Mucosa of rectum (tissue), 2 donors: ENCODE results near the gene WDFY3.

Experiments used
- H3K27ac ChIP-seq, 2 donors: one replicate each; pipeline ENCODE4 v1.7.0; 2013; ENCODE audit warnings: inconsistent platforms in 2 of 2, low read depth in 2 of 2, low read length in 2 of 2
- H3K27me3 ChIP-seq, 2 donors: one replicate each; pipeline ENCODE4 v1.7.0; 2013; ENCODE audit warnings: low read length in 2 of 2; ENCODE audit not compliant: control insufficient read depth in 2 of 2, insufficient read depth in 2 of 2
- H3K36me3 ChIP-seq, 2 donors: one replicate each; pipeline ENCODE4 v1.7.0; 2013; ENCODE audit warnings: low read length in 2 of 2; ENCODE audit not compliant: control insufficient read depth in 2 of 2, insufficient read depth in 2 of 2
- H3K4me1 ChIP-seq, 2 donors: one replicate each; pipeline ENCODE4 v1.7.0; 2013; ENCODE audit warnings: low read length in 2 of 2, mild to moderate bottlenecking in 1 of 2; ENCODE audit not compliant: control insufficient read depth in 2 of 2, insufficient read depth in 2 of 2
- H3K4me3 ChIP-seq, 2 donors: one replicate each; pipeline ENCODE4 v1.7.0; 2013; ENCODE audit warnings: low read length in 2 of 2
- H3K9ac ChIP-seq, 2 donors: one replicate each; pipeline ENCODE4 v1.7.0; 2013; ENCODE audit warnings: low read length in 2 of 2, low read depth in 1 of 2, mild to moderate bottlenecking in 1 of 2
- H3K9me3 ChIP-seq, 2 donors: one replicate each; pipeline ENCODE4 v1.7.0; 2013; ENCODE audit warnings: low read length in 2 of 2; ENCODE audit not compliant: control insufficient read depth in 2 of 2
- donor health status: healthy.
- donor health status: Normal muscosa, but diverticular disease.

WDFY3 gene

DNA sequence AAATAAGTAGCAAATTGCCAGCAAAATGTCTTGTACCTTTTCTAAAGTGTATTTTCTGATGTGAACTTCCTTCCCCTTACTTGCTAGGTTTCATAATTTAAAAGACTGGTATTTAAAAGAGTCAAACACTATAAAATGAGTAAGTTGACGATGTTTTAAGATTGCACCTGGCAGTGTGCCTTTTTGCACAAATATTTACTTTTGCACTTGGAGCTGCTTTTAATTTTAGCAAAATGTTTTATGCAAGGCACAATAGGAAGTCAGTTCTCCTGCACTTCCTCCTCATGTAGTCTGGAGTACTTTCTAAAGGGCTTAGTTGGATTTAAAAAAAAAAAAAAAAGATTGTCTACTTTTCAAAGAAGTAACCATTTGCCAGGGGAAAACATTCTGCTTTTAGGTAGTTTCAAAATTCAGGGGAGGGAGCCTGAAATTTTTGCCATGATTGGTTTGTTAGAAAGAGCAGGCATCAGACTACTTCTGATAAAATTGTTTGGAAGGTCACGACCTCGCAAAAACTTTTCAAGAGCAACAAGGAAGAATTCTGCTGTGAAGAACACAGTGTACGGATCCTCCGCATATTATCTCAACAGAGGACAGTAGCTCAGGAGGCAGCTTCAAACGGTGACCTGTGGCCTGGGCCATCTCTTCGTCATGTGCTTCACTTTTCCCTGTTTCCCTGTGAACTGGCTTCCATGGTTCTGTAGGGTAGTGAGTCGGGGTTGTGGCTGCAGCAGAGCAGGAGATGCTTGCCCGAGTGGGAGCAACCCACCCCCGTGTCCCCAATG is 317.4 kb downstream of the WDFY3 start:
- Histone ChIP-seq H3K4me3 (no peak overlapping the region), H3K4me1 (peaks cover 5 to 20% of the 10 kb centered on the region in 2 donors), H3K36me3 (peaks cover 0 to 4% of the 10 kb centered on the region in 2 donors), H3K27ac (peak overlapping the region; percentile 65 to 79), H3K9ac (peak overlapping the region in 1 of 2 donors; percentile 23), H3K27me3 (no peaks in the 10 kb centered on the region), H3K9me3 (no peaks in the 10 kb centered on the region)

DNA sequence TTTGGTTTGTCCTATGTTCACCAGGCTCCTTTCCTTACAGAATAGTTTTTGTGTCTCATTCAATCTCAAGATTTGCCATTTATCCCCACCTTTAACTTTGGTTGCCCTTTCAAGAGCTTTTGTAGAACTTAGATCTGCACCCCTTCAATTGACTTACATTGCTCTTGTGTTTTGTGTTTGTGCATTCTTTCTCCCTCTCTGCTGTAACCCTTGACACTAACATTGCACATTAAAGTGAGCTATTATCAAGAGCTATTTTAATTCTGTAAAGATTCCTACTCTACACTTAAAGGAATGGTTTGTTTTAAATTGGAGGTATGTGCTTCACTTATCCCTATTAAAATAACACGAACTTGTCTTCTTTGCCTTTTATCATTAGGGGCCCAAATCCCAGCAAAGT is 318.3 kb downstream of the WDFY3 start:
- Histone ChIP-seq H3K9me3 (no peaks in the 10 kb centered on the region), H3K4me3 (no peak overlapping the region), H3K27ac (peak overlapping the region; percentile 46 to 69), H3K27me3 (no peaks in the 10 kb centered on the region), H3K9ac (peak overlapping the region in 1 of 2 donors; percentile 9), H3K36me3 (peaks cover 0 to 7% of the 10 kb centered on the region in 2 donors), H3K4me1 (peaks cover 5 to 20% of the 10 kb centered on the region in 2 donors)

DNA sequence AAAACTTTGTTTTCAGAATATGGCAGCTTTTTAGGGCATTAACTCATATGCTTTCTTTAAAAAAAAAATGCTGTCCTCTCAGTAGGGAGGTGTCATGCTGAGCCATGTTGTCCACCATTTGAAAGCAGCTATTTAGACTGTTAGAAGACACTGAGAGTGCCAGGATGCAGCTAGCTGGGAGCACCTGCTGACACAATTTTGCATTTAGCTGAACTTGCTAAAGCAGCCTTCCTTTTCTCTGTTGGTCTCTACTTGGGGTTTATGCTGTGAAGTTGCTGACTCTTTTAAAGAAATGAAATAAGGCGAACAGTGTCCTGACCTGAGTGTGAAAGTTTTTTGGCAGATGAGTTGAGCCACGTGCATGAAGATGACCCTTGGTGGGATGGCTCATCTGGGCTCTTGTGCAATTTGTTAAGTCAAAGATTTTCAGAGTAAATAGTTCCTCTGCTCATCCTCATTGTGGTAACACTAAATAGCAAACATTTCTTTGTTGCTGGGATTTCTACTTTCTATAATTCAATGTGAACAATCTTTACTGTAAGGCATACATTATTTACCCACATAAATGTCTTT is 319.1 kb downstream of the WDFY3 start:
- Histone ChIP-seq H3K36me3 (peaks cover 0 to 8% of the 10 kb centered on the region in 2 donors), H3K27me3 (no peaks in the 10 kb centered on the region), H3K27ac (no peak overlapping the region)

DNA sequence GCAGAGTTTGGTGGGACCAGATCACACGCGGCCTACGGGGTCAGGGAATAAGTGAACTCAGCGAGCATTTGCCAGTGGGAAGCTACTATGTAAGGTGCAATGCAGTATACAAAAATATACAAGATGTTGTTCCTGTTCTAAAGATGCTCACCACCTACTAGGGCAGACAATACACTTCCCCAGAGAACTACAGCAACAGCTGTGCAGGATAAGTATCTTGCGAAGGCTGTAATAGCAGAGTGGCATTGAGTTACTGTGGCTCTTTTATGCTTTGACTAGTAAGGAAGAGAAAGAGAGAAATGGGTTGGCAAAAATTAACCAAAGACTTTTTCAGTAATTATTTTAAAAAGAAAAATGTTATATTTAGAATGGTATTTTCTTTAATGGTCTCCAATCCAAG is 322.4 kb downstream of the WDFY3 start:
- H3K27me3 ChIP-seq, result no peaks in the 10 kb centered on the region
- no peak overlapping the region for H3K9ac ChIP-seq
- H3K36me3 ChIP-seq, result peaks cover 5 to 15% of the 10 kb centered on the region in 2 donors
- H3K27ac ChIP-seq, result no peak overlapping the region
- H3K4me1 ChIP-seq, result peaks cover 0 to 13% of the 10 kb centered on the region in 2 donors
- H3K4me3 ChIP-seq, result no peak overlapping the region
- H3K9me3 ChIP-seq, result no peaks in the 10 kb centered on the region

More for the DNA sequence above, 319.1 kb downstream of the WDFY3 start:
- Histone ChIP-seq H3K4me1 (peaks cover 5 to 20% of the 10 kb centered on the region in 2 donors), H3K9me3 (no peaks in the 10 kb centered on the region), H3K9ac (no peak overlapping the region), H3K4me3 (no peak overlapping the region)

DNA sequence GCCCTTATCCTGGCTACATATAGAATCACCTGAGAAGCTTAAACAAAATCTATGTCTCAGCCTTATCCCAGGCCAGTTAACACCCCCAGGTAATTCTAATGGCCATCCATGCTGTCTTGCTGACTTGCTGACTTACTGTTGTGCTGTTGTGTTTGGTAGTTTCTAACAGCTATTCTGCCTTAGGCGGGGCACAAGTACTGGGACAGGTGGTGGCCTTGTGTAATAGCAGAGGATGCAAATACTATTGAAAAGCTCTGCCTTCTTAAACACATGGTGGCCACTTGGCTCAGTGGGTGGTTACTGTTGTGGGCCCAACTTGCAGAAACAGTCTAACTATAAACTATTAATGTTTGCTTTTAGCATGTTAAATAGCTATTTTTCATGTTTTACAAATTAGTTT is 327.3 kb downstream of the WDFY3 start:
- Histone ChIP-seq H3K36me3 (peaks cover 5 to 17% of the 10 kb centered on the region in 2 donors), H3K9ac (no peak overlapping the region), H3K4me1 (no peaks in the 10 kb centered on the region), H3K4me3 (no peak overlapping the region), H3K27ac (no peak overlapping the region), H3K9me3 (no peaks in the 10 kb centered on the region), H3K27me3 (no peaks in the 10 kb centered on the region)

DNA sequence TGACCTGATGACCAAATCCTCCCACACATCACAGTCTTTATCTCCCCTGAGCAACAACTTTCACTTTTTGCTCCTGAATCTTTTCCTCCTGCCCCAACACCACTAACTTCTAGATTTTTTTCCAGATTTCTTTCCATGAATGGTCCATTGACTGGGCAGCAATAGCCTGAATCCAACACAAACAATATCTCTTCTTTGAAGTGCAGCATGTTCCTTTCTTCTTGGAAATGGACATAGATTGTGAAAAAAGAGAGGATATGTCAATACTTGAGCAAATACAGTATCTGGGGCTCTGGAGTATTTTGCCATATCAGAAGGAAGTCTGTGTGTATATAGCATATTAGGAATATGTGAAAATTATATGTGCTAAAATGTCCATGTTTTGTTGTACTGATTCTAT is 328.4 kb downstream of the WDFY3 start:
- H3K9me3 ChIP-seq, result no peaks in the 10 kb centered on the region
- H3K36me3 ChIP-seq, result peaks cover 5 to 13% of the 10 kb centered on the region in 2 donors
- H3K4me3 ChIP-seq, result no peak overlapping the region
- H3K27me3 ChIP-seq, result no peaks in the 10 kb centered on the region
- no peak overlapping the region for H3K27ac ChIP-seq
- H3K4me1 ChIP-seq, result no peaks in the 10 kb centered on the region
- H3K9ac ChIP-seq, result no peak overlapping the region

DNA sequence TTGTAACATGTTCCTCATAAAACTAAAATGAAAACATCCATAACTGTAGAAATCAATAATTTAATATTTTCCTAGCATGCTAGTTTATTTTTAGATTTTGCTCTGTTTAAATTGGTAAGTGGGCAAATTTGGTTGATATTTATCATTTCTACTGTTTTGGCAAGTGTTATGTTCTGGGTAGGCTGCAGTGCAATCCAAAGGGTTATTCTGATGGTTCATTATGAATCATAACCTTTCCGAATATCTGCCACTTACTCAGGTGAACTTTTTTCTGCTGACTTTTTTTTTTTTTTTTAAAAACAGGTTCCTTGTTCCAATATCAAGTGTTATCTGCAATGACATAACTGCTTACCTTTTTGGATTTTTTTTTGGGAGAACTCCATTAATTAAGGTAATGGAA is 331.5 kb downstream of the WDFY3 start:
- H3K27me3 ChIP-seq, result no peaks in the 10 kb centered on the region
- H3K4me1 ChIP-seq, result no peaks in the 10 kb centered on the region
- H3K9me3 ChIP-seq, result no peaks in the 10 kb centered on the region
- no peak overlapping the region for H3K9ac ChIP-seq
- H3K36me3 ChIP-seq, result peaks cover 2 to 9% of the 10 kb centered on the region in 2 donors
- H3K4me3 ChIP-seq, result no peak overlapping the region
- no peak overlapping the region for H3K27ac ChIP-seq

DNA sequence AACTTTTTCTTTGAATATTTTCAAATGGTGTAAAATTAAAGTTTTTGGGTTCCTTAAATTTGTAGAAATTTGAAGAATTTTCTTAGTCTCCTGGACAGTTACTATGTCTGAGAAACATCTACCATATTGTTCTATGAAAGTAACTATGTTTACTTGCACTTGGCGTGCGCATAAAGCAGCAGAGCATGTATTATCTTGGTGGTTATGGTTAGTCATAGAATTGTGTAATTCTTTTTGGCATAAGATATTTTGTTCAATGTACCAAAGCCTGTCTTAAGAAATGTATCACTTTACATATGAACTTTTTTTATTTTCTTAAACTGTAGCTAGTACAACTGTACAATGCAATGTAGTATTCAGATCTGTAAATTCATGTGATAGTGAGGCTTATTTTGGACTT is 334.4 kb downstream of the WDFY3 start:
- H3K36me3 ChIP-seq, result peaks cover 2 to 3% of the 10 kb centered on the region in 2 donors
- no peak overlapping the region for H3K4me3 ChIP-seq
- H3K27me3 ChIP-seq, result no peaks in the 10 kb centered on the region
- H3K9ac ChIP-seq, result no peak overlapping the region
- H3K9me3 ChIP-seq, result no peaks in the 10 kb centered on the region
- H3K4me1 ChIP-seq, result no peaks in the 10 kb centered on the region
- H3K27ac ChIP-seq, result no peak overlapping the region

DNA sequence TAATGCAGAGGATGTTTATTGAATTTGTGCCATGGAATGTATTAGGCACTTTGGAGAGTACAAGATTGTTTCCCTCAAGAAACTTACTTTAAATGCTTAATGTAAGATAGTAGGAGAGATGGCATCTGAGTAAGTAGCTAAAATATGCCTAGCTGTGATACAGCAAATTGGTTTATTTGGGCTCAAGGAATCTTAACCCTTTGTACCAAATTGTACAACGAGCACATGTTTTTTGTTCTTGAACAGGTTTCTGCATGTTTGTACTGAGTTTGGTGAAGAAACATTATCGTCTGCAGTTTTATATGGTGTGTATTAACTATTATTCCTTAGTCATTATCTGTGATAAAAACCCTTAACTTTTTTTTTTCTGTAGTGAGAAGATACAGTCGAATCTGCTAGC is 334.9 kb downstream of the WDFY3 start:
- Histone ChIP-seq H3K9ac (no peak overlapping the region), H3K4me1 (no peaks in the 10 kb centered on the region), H3K4me3 (no peak overlapping the region), H3K27me3 (no peaks in the 10 kb centered on the region), H3K9me3 (no peaks in the 10 kb centered on the region), H3K36me3 (peaks cover 2 to 3% of the 10 kb centered on the region in 2 donors), H3K27ac (no peak overlapping the region)

DNA sequence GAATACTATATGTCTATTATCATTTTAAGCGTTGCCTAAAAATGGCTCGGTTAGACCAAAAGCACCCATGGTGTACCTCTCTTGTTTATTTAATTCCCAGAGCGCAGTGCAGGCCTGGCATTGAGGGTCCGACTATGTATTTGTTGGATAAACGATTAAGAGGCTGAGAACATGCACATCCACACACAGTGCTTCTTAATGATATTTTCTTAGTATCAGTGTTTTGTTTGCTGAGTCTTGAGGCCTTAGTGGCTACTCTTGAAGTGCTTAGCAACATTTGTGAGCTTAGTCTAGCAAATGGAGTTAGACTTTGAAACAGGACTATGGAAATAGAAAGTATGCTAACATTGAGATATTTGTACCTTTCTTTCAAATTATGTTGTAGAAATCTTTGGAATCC is 339.8 kb downstream of the WDFY3 start:
- Histone ChIP-seq H3K9me3 (no peaks in the 10 kb centered on the region), H3K36me3 (peaks cover 2 to 7% of the 10 kb centered on the region in 2 donors)

More for the DNA sequence above, 339.8 kb downstream of the WDFY3 start:
- H3K4me1 ChIP-seq, result no peaks in the 10 kb centered on the region
- no peak overlapping the region for H3K4me3 ChIP-seq
- H3K27ac ChIP-seq, result no peak overlapping the region
- no peak overlapping the region for H3K9ac ChIP-seq
- H3K27me3 ChIP-seq, result no peaks in the 10 kb centered on the region
